Measurements from ENCODE around the gene SUN5.

The SUN5 gene

DNA sequence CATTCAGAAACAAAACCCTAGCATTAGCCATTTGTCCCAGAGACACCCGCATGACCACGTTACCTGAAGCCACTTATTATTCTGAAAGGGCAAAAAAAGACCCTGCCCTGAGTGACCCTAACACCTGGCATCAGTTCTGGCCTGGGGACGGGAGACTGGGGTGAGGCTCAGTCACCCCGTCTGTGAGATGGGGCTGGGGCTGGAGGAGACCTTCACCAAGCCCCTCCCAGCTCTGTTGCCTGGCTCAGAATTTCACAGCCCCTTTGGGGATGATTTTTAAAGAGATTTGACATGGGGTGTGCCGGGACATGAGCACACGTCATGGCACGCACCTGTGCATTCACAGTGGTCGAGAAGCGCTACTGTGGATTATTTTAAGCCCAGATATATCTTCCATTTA is 25.8 kb upstream of the SUN5 start:
- Histone ChIP-seq H3K36me3 (ENCODE audit: control insufficient read depth, low read length) (no peaks in the 10 kb centered on the region), H3K79me2 (ENCODE audit: control insufficient read depth, low read length) (no peaks in the 10 kb centered on the region), H3K9me2 (replicated peaks; ENCODE audit: control insufficient read depth, low read length) (no peaks in the 10 kb centered on the region), H3K4me3 (ENCODE audit: low read length) (no peak overlapping the region), H3K27ac (ENCODE audit: low read depth, low read length) (no peak overlapping the region), H4K20me1 (ENCODE audit: control insufficient read depth, insufficient read depth, low read depth, low read length) (no peaks in the 10 kb centered on the region), H3F3A (ENCODE audit: control insufficient read depth, insufficient read depth) (no peaks in the 10 kb centered on the region), H3K9me3 (ENCODE audit: control insufficient read depth, insufficient read depth, low read length) (no peaks in the 10 kb centered on the region), H3K27me3 (ENCODE audit: control insufficient read depth, low read length) (no peaks in the 10 kb centered on the region), H3K4me1 (ENCODE audit: control insufficient read depth, low read length) (no peaks in the 10 kb centered on the region), H3K4me2 (ENCODE audit: low read length) (no peak overlapping the region)
- TF ChIP-seq, protein P1, sequence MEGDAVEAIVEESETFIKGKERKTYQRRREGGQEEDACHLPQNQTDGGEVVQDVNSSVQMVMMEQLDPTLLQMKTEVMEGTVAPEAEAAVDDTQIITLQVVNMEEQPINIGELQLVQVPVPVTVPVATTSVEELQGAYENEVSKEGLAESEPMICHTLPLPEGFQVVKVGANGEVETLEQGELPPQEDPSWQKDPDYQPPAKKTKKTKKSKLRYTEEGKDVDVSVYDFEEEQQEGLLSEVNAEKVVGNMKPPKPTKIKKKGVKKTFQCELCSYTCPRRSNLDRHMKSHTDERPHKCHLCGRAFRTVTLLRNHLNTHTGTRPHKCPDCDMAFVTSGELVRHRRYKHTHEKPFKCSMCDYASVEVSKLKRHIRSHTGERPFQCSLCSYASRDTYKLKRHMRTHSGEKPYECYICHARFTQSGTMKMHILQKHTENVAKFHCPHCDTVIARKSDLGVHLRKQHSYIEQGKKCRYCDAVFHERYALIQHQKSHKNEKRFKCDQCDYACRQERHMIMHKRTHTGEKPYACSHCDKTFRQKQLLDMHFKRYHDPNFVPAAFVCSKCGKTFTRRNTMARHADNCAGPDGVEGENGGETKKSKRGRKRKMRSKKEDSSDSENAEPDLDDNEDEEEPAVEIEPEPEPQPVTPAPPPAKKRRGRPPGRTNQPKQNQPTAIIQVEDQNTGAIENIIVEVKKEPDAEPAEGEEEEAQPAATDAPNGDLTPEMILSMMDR (IDR thresholded peaks at IDR 0.05; ENCODE audit: low read depth, low read length, poor library complexity, severe bottlenecking), result no peak
- TF ChIP-seq EZH2phosphoT487 (IDR thresholded peaks at IDR 0.05; ENCODE audit: borderline replicate concordance, low read length), result no peak

GRCh38 chr20:33028875-33029274 is 24.6 kb upstream of the SUN5 start:
- Histone ChIP-seq H3K79me2 (ENCODE audit: control insufficient read depth, low read length) (no peaks in the 10 kb centered on the region), H3K9me3 (ENCODE audit: control insufficient read depth, insufficient read depth, low read length) (no peaks in the 10 kb centered on the region), H3K4me3 (ENCODE audit: low read length) (no peak overlapping the region), H3K36me3 (ENCODE audit: control insufficient read depth, low read length) (no peaks in the 10 kb centered on the region), H4K20me1 (ENCODE audit: control insufficient read depth, insufficient read depth, low read depth, low read length) (no peaks in the 10 kb centered on the region), H3K27ac (ENCODE audit: low read depth, low read length) (no peak overlapping the region), H3F3A (ENCODE audit: control insufficient read depth, insufficient read depth) (no peaks in the 10 kb centered on the region), H3K27me3 (ENCODE audit: control insufficient read depth, low read length) (no peaks in the 10 kb centered on the region), H3K4me2 (ENCODE audit: low read length) (no peak overlapping the region), H3K4me1 (ENCODE audit: control insufficient read depth, low read length) (no peaks in the 10 kb centered on the region), H3K9me2 (replicated peaks; ENCODE audit: control insufficient read depth, low read length) (no peaks in the 10 kb centered on the region)
- TF ChIP-seq, protein P1 (IDR thresholded peaks at IDR 0.05; ENCODE audit: low read depth, low read length, poor library complexity, severe bottlenecking), result no peak
- no peak for TF ChIP-seq EZH2phosphoT487 (IDR thresholded peaks at IDR 0.05; ENCODE audit: borderline replicate concordance, low read length)

DNA sequence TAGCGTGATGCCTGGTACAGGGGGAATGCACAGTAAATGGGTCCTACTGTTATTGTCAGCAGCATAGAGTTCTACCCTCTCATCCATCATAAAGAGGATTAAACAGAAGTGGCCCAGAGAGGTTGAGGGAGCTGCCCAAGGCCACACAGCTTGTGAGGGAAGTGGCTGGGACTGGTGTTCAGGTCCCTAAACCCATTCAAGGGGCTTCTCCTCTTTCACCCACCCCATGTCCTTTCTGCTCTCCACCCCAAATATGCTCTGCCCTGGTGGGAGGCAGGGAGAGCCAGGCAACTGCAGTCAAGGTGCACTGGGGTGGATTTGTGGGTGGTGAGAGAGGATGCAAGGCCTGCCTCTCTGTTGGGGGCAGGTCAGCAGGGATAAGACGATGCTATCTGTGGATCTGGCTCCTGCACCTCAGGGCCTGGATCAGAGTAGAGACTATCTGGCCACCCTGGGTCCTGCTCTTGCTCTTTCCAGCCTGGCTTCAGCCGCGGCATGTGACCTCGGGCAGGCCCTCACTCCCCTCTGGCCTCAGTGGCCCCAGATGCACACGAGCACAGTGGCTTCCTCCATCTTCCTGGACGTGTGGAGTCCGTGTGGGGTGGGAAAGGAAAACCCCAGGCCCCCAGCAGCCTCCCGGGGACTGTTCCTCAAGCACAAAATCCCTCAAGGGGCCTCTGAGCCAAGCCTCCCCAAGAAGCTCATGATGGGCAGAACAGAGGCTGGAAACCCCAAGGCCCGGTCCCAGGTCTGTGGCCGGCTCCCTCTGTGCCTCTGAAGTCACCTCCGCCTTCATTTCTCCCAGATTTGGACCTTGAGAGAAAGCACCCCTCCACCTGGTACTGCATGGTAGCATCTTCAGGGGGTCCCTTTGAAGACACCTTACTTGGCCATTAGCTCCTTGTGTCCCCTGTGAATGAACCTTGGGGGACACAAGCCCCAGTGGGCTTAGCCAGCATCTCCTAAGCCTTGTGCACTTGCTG is 23.8 kb upstream of the SUN5 start:
- Histone ChIP-seq H4K20me1 (ENCODE audit: control insufficient read depth, insufficient read depth, low read depth, low read length) (no peaks in the 10 kb centered on the region), H3K36me3 (ENCODE audit: control insufficient read depth, low read length) (no peaks in the 10 kb centered on the region), H3K9me3 (ENCODE audit: control insufficient read depth, insufficient read depth, low read length) (no peaks in the 10 kb centered on the region), H3K4me2 (ENCODE audit: low read length) (no peak overlapping the region), H3K27ac (ENCODE audit: low read depth, low read length) (no peak overlapping the region), H3F3A (ENCODE audit: control insufficient read depth, insufficient read depth) (no peaks in the 10 kb centered on the region), H3K27me3 (ENCODE audit: control insufficient read depth, low read length) (no peaks in the 10 kb centered on the region), H3K9me2 (replicated peaks; ENCODE audit: control insufficient read depth, low read length) (no peaks in the 10 kb centered on the region), H3K4me1 (ENCODE audit: control insufficient read depth, low read length) (no peaks in the 10 kb centered on the region), H3K4me3 (ENCODE audit: low read length) (no peak overlapping the region), H3K79me2 (ENCODE audit: control insufficient read depth, low read length) (no peaks in the 10 kb centered on the region)
- TF ChIP-seq, protein P1 (IDR thresholded peaks at IDR 0.05; ENCODE audit: low read depth, low read length, poor library complexity, severe bottlenecking), result no peak
- no peak for TF ChIP-seq EZH2phosphoT487 (IDR thresholded peaks at IDR 0.05; ENCODE audit: borderline replicate concordance, low read length)

All from DOHH2 (cell line).